ENCODE results near the gene CD300LD. TPM values are rescaled to one million over a fixed set of nuclear protein-coding genes. Genes with fewer than 3 reads are reported as not detected.
"Not testable (repeated sequence)": the region's sequence is repeated elsewhere in the genome, so short reads cannot be mapped to it uniquely, and the experiment has no call there.

The CD300LD gene
- total and polyA plus RNA-seq, 12 donors = not detected

- Histone ChIP-seq H3K27me3 (peaks cover 0 to 80% (median 51%) of the 10 kb centered on the region in 7 donors), H3K9me3 (peaks cover 0 to 5% (median 0%) of the 10 kb centered on the region in 11 donors), H3K4me3 (no peak overlapping the region), H3K36me3 (no peaks in the 10 kb centered on the region), H3K4me1 (peaks cover 0 to 25% (median 0%) of the 10 kb centered on the region in 9 donors), H3K27ac (peak overlapping the region in 1 of 10 donors; percentile 81)
- DNase-seq (no peak), ATAC-seq (peak in 5 of 8 donors; percentile 23 to 55 (median 40))
- no peak for TF ChIP-seq CTCF (IDR thresholded peaks at IDR 0.05)
- intact Hi-C loops (cut with DNase I) = no loop called here
- 23 to 24% methylated on average over 14 of the region's 14 CpGs for WGBS, 2 donors
Measured at GRCh38 chr17:74631468-74632450, 39.7 kb upstream of the CD300LD start.

GRCh38 chr17:74630251-74630650 is 38.2 kb upstream of the CD300LD start:
- Histone ChIP-seq H3K27me3 (peaks cover 0 to 71% (median 45%) of the 10 kb centered on the region in 7 donors), H3K4me1 (peaks cover 0 to 33% (median 0%) of the 10 kb centered on the region in 9 donors)
- H3K9me3 ChIP-seq; ATAC-seq; H3K27ac ChIP-seq; H3K4me3 ChIP-seq; intact Hi-C loops (cut with DNase I); DNase-seq; H3K36me3 ChIP-seq: not testable (repeated sequence)
- WGBS, 2 donors = 79 to 80% methylated on average over 14 of the region's 14 CpGs

GRCh38 chr17:74625661-74626060 is 33.6 kb upstream of the CD300LD start:
- intact Hi-C loops (cut with DNase I) = no loop called here
- H3K4me1 ChIP-seq = peaks cover 0 to 11% (median 0%) of the 10 kb centered on the region in 9 donors
- H3K9me3 ChIP-seq = peaks cover 0 to 5% (median 0%) of the 10 kb centered on the region in 11 donors
- no peak for ATAC-seq
- peak overlapping the region in 1 of 10 donors; percentile 31 for H3K27ac ChIP-seq
- H3K36me3 ChIP-seq = no peaks in the 10 kb centered on the region
- 19 to 23% methylated on average over 3 of the region's 3 CpGs for WGBS, 2 donors
- no peak overlapping the region for H3K4me3 ChIP-seq
- no peak for TF ChIP-seq CTCF (IDR thresholded peaks at IDR 0.05)
- no peak for DNase-seq
- H3K27me3 ChIP-seq = peaks cover 0 to 40% (median 22%) of the 10 kb centered on the region in 7 donors

- peak overlapping the region in 1 of 10 donors; percentile 26 for H3K27ac ChIP-seq
- intact Hi-C loops (cut with DNase I) = no loop called here
- 93 to 95% methylated on average over 1 of the region's 1 CpG for WGBS, 2 donors
Measured at GRCh38 chr17:74624131-74624530, 32.0 kb upstream of the CD300LD start.

More at GRCh38 chr17:74624131-74624530, 32.0 kb upstream of the CD300LD start:
- ATAC-seq (no peak), DNase-seq (no peak)
- no peak for TF ChIP-seq CTCF (IDR thresholded peaks at IDR 0.05)
- Histone ChIP-seq H3K4me3 (no peak overlapping the region), H3K9me3 (no peaks in the 10 kb centered on the region), H3K4me1 (peaks cover 0 to 12% (median 0%) of the 10 kb centered on the region in 9 donors), H3K36me3 (no peaks in the 10 kb centered on the region), H3K27me3 (peaks cover 0 to 38% (median 19%) of the 10 kb centered on the region in 7 donors)
